Fibroblast of skin of right quadriceps (primary cell): Measurements from ENCODE around the gene COX4I1.

Source experiments
- DNase-seq: peaks from one replicate; pipeline ENCODE4 v3.0.0-alpha.2; 2013

Gene COX4I1

DNA sequence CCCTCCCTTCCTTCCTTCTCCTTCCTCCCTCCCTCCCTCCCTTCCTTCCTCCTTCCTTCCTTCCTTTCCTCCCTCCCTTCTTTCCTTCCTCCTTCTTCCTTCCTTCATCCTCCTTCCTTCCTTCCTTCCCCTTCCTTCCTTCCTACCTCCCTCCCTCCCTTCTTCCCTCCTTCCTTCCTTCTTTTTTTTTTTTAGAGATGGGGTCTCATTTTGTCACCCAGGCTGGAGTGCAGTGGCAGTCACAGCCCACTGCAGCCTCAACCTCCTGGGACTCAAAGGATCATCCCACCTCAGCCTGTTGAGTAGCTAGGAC lies 44.6 kb downstream of the COX4I1 start:
- DNase-seq = no peak

DNA sequence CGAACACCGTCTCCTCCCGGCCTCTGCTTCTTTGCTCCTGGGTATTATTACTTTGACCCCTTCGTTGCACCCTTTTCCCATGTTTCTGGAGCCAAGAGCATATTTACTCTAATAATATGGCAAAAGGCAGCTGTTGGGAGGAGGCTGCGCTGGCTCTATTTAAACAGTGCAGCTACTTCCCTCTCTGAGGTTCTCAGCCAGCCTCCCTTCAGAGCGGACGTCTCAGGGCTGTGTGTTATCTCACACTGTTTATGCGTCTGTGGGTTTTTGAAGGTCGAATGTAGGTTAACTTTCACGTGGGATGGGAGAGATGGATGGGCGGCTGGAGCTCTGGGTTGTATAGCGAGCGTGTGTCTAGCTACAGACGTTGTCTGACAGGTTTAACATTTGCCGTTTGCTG lies 45.3 kb downstream of the COX4I1 start:
- DNase-seq = no peak

DNA sequence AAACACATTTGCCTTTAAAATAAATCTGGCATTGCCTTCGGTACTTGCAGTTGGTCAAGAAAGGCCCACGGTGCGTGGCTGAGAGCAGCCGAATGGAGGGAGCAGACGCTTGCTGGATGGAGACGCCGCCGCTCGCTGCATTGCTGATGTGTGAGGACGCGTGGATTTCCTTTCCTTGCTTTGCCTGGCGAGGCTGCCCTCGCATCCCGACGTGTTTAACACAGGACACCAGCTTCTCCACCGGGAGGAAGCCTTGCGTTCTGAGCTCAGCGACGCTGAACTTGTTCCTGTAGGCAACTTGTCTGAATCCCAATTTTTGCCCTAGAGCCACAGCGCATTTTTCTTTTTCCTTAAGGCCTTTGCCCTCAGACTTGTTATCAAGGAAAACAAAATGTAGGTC lies 45.8 kb downstream of the COX4I1 start:
- no peak for DNase-seq

DNA sequence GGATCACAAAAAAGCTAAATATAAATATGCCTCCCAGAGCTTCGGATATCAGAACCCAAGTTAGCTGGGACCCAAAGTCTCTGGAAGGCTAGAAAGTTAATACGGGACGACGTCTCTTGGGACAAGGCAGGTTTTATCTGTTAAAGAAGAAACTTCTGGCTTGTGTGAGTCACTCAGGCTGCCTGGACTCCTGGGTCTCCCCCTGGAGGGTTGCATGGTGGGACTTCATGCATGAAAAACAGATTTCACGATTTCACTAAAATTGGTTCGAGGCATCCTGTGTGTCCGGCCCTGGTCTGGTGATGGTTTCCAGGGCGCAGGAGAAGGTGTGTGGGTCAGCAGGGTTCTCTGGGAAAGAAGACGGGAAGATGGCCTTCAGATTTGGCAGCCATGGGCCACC lies 47.0 kb downstream of the COX4I1 start:
- no peak for DNase-seq

DNA sequence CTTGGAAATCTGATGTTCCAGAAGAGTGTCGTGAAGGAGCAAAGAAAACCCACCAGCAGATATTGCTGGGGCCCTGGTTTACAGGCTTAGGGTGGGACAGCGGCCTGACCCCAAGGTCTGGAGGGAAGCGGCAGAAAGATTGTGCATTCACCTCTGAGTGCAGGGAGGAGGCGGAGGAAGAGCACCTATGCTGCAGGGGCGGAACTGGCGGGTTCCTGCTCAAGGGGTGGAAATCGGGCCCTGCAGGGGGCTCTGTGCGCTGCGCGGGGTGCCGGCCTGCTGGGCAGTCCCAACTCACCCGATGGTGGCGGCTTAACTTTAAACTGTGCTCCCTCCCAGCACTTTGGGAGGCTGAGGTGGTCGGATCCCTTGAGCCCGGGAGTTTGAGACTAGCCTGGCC lies 47.5 kb downstream of the COX4I1 start:
- DNase-seq = no peak

DNA sequence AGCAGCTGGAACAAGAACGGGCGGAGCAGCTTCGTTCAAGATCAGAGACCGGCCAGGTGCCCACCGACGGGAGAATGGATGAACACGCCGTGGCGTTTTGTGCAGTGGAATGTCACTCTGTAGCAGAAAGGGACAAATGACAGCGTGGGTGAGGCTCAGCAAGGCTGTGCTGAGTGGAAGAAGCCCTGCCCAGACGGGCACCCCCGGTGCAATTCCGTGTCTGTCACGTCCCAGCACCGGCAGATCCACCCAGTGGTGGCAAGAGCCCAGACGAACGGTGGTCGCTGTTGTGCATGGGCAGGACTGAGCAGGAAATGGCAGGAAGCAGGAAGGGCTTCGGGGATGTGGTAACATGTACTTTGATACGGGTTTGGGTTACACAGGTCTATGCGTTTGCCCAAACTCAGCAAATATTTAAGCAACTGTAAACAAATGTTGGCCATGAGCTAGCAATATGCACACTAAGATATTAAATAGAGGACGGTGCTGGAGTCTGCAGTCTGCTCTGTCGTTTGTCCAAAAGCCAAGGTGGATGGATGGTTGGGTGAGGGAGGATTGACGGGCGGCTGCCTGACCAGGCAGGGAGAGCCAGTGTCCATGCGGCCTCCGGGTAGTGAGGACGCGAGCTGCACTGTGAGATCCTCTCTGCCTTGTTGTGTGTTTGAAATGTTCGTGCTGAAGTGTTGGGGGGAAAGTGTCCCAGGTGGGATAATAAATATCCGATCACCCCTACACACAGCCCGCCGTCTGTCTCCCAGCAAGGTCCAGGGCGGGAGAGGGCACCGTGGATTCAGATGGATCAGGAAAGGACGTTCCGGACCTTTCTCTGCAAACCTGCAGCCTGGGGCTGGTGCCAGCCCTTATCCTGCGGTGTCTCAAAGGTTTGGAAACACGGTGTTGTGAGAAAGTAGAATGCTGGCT lies 48.4 kb downstream of the COX4I1 start:
- no peak for DNase-seq

DNA sequence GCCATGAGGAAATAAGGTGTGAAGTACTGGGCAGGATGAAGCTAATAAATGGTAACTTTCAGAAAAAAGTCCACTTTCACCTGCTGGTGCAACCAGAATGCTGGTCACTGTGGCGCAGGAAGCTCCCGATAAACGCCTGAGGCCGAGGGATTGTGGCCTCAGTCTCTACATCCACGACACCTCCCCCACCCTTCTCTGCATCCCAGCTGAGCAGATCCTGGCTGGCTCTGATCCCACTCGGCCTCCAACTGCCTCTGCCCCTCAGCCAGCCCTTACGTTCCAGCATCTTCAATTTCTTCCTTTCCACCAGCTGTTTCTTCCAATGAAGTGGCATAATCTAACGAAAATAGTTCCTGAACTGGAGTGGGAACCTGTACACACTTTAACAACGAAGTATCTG lies 49.5 kb downstream of the COX4I1 start:
- DNase-seq = no peak

DNA sequence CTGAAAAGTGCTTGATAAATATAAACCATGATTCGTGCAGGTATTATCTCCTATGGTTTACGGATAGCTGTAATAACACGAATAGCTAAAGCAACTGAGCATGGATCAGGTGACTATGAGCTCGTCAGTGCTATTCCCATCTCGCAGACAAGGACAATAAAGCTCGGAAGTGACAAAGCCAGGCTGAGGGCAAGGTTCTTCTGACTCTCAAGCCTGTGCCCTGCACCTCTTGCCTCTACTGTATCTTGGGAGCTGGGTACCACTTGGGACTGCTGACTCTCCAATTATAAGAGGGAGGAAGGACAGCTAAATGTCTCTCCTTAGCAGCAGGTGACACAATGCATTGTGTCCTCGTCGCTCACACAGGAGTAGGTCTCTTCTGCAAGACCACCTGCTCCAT lies 49.9 kb downstream of the COX4I1 start:
- DNase-seq = no peak

DNA sequence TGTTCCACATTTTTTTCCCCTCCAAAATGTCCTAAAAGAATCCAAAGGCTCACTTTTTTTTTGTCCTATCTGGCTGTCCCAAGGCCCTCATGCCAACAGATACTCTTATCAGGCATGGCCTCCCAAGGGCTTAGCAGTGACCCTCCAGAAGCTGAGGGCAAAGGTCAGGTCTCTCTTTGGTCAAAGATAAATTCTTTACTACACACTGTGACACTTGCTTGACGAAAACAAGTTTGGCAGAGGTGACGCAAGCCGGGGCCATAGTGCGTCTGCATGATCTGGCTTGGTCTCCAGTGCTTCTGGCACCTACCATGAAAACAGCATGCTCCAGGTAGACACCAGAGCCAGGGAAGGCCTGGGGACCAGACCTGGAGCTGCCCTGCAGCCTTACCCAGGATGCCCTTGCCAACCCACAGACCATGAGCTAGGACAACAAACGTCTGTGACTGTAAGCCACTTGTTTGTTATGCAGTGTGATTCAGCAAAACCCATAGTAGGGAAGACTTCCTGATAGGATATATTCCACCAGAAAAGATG lies 50.9 kb downstream of the COX4I1 start:
- no peak for DNase-seq

DNA sequence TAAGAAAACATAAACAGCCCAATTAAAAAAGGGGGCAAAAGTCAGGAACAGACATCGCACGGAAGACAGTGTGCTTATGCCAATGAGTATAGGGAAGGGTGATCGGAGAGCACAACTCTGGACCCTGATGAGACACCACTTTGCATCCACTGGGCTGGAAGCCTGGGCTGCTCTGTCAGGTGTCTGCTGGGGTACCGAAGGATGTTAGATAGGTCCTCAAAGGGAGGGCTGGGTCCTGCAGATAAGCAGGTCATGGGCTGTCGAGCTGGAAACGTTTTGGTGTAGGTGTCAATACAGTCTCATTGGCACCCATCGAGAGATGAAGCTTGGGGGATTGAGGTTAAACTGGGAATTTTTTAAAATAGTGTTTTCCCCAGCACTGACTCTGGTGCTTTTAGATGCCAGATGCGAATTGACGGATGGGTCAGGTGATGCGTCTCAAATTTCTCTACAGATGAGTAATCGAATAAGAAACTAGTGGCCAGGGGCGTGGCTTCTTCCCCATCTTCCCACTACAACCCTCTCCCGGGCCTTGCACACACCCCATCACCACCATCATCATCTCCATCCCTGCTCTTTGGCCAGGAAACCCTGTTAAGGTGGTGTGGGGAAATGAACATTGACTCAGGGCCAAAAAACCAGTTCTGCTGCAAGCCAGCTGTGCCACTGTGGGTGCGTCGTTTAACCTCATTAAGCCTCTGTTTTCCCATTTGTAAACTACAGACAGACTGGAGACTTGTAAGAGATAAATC lies 51.7 kb downstream of the COX4I1 start:
- no peak for DNase-seq

DNA sequence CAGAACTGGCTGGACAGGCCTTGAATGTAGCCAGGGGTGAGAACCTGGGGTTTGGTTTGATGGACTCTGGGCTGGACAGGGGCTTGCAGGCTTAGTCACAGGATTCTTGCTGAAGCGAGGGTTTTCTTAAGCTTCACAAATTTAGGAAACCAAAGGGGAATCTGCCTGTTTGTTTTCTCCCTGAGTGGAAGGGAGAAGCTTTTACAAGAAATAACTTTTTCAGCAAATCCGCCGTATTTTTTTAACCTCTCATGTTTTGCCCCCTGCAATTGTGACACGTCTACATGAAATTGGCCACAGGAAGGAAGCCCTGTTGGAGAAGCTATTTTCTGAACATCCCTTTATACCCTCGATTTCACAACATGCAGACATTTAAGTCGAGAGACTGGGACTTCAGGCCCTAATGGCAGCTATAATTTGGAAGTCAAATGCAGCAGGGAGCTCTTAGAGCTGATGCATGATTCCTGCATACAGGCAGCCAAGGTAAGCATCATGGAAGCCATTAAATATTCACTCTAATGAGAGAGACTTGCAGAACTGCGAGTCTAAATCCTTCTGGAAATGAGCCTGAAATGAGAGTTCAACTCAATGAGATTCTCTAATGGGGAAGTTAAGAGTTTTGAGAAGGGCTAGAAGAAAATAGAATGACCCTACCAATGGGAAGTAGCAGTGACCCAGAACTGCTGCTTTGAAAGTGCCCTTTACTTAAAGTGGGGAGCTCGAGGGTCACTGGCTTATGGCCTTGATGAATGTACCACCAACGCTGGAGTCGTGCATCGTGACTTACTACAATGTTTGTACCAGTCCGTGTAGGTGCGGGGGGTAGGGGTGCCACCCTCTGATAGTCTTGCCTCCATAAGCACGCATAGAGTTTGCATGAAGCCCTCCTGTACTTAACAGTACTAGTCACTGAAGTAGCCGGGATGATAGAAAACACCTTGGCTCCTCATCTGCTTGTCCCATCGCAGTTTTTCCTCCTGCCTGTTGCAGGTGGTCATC lies 54.4 kb downstream of the COX4I1 start:
- no peak for DNase-seq

DNA sequence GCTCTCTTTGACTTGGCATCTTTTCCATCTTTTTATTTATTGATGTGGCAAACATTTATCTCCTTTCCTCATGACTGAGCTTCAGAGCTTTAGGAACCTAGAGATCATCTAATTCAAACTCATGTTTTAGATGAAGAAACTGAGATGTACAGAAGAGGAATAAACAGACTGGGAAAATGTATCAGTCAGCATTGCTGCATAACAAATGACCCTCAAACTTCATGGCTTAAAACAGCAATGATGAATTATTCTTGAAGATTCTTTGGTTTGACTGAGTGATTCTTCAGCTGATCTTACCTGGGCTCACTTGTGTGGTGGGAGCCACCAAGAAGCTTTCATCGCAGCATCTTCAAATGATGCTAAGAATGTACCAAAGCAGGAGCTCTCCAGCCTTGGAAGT lies 55.4 kb downstream of the COX4I1 start:
- no peak for DNase-seq

DNA sequence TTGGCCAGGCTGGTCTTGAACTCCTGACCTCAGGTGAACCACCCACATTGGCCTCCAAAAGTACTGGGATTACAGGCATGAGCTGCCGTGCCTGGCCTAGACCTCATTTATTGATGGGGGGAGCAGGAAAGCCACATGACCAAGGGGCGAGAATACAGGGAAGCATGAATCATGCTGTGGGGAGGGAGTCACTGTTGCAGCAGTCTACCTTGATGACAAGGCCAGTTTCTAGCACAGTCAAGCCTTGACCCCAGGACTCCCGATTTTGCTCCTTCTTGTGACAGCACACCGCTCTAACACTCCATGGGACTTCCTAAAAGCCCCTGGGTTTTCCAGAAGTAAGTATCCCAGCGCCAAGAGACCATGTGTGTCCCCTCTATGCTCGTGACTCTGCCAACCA lies 56.6 kb downstream of the COX4I1 start:
- DNase-seq = no peak

DNA sequence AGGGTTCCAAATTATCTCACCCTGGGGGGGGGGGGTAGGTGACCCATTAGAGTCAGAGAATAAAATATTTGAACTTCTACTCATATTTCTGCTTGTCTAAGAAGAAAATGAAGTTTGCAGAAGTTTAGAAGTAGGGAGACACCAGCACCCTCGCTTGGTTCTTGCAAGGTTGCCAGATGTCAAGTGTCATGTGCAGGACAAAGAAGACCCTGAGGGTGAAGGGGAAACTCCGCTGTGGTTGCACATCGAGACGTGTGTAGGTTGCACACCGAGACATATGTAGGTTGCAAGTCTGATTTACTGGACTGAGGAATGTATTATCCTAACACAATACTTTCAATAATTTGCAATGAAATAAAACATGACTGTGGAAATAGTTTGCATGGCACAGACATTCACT lies 57.1 kb downstream of the COX4I1 start:
- DNase-seq = no peak
